ENCODE data around the gene COTL1. TPM values are rescaled to one million over a fixed set of nuclear protein-coding genes. Genes with fewer than 3 reads are reported as not detected.

COTL1 gene
- polyA plus RNA-seq, 4 donors, result 43.6 to 166 (median 94.3) TPM

GRCh38 chr16:84577034-84577803 lies 40.7 kb downstream of the COTL1 start:
- DNase-seq (no peak), FAIRE-seq (no peak)
- WGBS, 3 donors, result 40 to 73% (median 54%) methylated on average over 15 of the region's 15 CpGs
- no peak overlapping the region for H3K4me3 ChIP-seq (ENCODE audit: low read depth in 1 of 3, low read length in 3 of 3)
- H3K36me3 ChIP-seq (ENCODE audit: control insufficient read depth in 3 of 3, insufficient read depth in 2 of 3, low read depth in 1 of 3, low read length in 3 of 3), result peaks cover 0 to 25% (median 0%) of the 10 kb centered on the region in 3 donors
- no peaks in the 10 kb centered on the region for H3K9me3 ChIP-seq (ENCODE audit: control insufficient read depth in 2 of 2, insufficient read depth in 1 of 2, low read depth in 1 of 2, low read length in 1 of 2)
- H3K4me1 ChIP-seq (ENCODE audit: control insufficient read depth in 3 of 3, insufficient read depth in 2 of 3, low read depth in 1 of 3, low read length in 2 of 3), result no peaks in the 10 kb centered on the region
- H3K27me3 ChIP-seq (ENCODE audit: control insufficient read depth in 3 of 3, insufficient read depth in 3 of 3, low read length in 3 of 3), result no peaks in the 10 kb centered on the region
- no peak overlapping the region for H3K27ac ChIP-seq (ENCODE audit: low read depth in 1 of 3, low read length in 2 of 3)

GRCh38 chr16:84575914-84576313 lies 42.0 kb downstream of the COTL1 start:
- no peak overlapping the region for H3K27ac ChIP-seq (ENCODE audit: low read depth in 1 of 3, low read length in 2 of 3)
- no peaks in the 10 kb centered on the region for H3K4me1 ChIP-seq (ENCODE audit: control insufficient read depth in 3 of 3, insufficient read depth in 2 of 3, low read depth in 1 of 3, low read length in 2 of 3)
- no peaks in the 10 kb centered on the region for H3K27me3 ChIP-seq (ENCODE audit: control insufficient read depth in 3 of 3, insufficient read depth in 3 of 3, low read length in 3 of 3)
- FAIRE-seq, result no peak
- no peak for DNase-seq
- peaks cover 0 to 29% (median 0%) of the 10 kb centered on the region in 3 donors for H3K36me3 ChIP-seq (ENCODE audit: control insufficient read depth in 3 of 3, insufficient read depth in 2 of 3, low read depth in 1 of 3, low read length in 3 of 3)
- H3K4me3 ChIP-seq (ENCODE audit: low read depth in 1 of 3, low read length in 3 of 3), result no peak overlapping the region
- H3K9me3 ChIP-seq (ENCODE audit: control insufficient read depth in 2 of 2, insufficient read depth in 1 of 2, low read depth in 1 of 2, low read length in 1 of 2), result no peaks in the 10 kb centered on the region
- 86 to 91% (median 86%) methylated on average over 7 of the region's 7 CpGs for whole genome bisulfite sequencing, 3 donors

- 83 to 92% (median 87%) methylated on average over 12 of the region's 12 CpGs for WGBS, 3 donors
- DNase-seq (no peak), FAIRE-seq (no peak)
- peaks cover 0 to 1% (median 0%) of the 10 kb centered on the region in 3 donors for H3K4me1 ChIP-seq (ENCODE audit: control insufficient read depth in 3 of 3, insufficient read depth in 2 of 3, low read depth in 1 of 3, low read length in 2 of 3)
- H3K27ac ChIP-seq (ENCODE audit: low read depth in 1 of 3, low read length in 2 of 3), result no peak overlapping the region
- peaks cover 0 to 23% (median 0%) of the 10 kb centered on the region in 3 donors for H3K36me3 ChIP-seq (ENCODE audit: control insufficient read depth in 3 of 3, insufficient read depth in 2 of 3, low read depth in 1 of 3, low read length in 3 of 3)
- H3K4me3 ChIP-seq (ENCODE audit: low read depth in 1 of 3, low read length in 3 of 3), result no peak overlapping the region
- no peaks in the 10 kb centered on the region for H3K27me3 ChIP-seq (ENCODE audit: control insufficient read depth in 3 of 3, insufficient read depth in 3 of 3, low read length in 3 of 3)
- H3K9me3 ChIP-seq (ENCODE audit: control insufficient read depth in 2 of 2, insufficient read depth in 1 of 2, low read depth in 1 of 2, low read length in 1 of 2), result peaks cover 0 to 4% of the 10 kb centered on the region in 2 donors
These were observed 43.7 kb downstream of the COTL1 start for GRCh38 chr16:84574191-84574590.

DNA sequence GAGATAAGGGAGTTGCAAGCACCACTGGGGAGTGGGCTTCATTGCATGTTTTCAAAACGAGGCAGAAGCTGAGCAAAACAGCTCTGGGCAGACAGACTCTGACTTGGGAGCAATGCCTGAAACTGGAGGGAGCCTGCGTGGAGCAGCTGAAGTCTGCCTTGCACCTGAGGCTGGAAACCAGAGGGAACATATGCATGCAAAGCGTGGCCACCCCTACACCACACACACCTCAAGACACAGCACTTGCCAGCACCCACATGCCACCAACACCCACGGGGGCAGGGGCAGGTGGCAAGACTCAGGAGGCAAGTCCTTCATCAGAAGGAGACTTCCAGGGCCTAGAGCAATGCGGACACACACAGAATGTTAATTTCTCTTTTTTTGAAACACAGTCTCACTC lies 45.8 kb downstream of the COTL1 start:
- 48 to 74% (median 55%) methylated on average over 5 of the region's 5 CpGs for WGBS, 3 donors
- no peak for DNase-seq
- Histone ChIP-seq H3K4me1 (ENCODE audit: control insufficient read depth in 3 of 3, insufficient read depth in 2 of 3, low read depth in 1 of 3, low read length in 2 of 3) (peaks cover 0 to 14% (median 2%) of the 10 kb centered on the region in 3 donors), H3K9me3 (ENCODE audit: control insufficient read depth in 2 of 2, insufficient read depth in 1 of 2, low read depth in 1 of 2, low read length in 1 of 2) (peaks cover 0 to 7% of the 10 kb centered on the region in 2 donors), H3K36me3 (ENCODE audit: control insufficient read depth in 3 of 3, insufficient read depth in 2 of 3, low read depth in 1 of 3, low read length in 3 of 3) (peaks cover 0 to 23% (median 0%) of the 10 kb centered on the region in 3 donors), H3K27me3 (ENCODE audit: control insufficient read depth in 3 of 3, insufficient read depth in 3 of 3, low read length in 3 of 3) (no peaks in the 10 kb centered on the region), H3K4me3 (ENCODE audit: low read depth in 1 of 3, low read length in 3 of 3) (no peak overlapping the region), H3K27ac (ENCODE audit: low read depth in 1 of 3, low read length in 2 of 3) (no peak overlapping the region)
- no peak for FAIRE-seq

- FAIRE-seq (no peak), DNase-seq (no peak)
- Histone ChIP-seq H3K9me3 (ENCODE audit: control insufficient read depth in 2 of 2, insufficient read depth in 1 of 2, low read depth in 1 of 2, low read length in 1 of 2) (peaks cover 0 to 7% of the 10 kb centered on the region in 2 donors), H3K36me3 (ENCODE audit: control insufficient read depth in 3 of 3, insufficient read depth in 2 of 3, low read depth in 1 of 3, low read length in 3 of 3) (peaks cover 0 to 26% (median 0%) of the 10 kb centered on the region in 3 donors), H3K27ac (ENCODE audit: low read depth in 1 of 3, low read length in 2 of 3) (no peak overlapping the region), H3K4me1 (ENCODE audit: control insufficient read depth in 3 of 3, insufficient read depth in 2 of 3, low read depth in 1 of 3, low read length in 2 of 3) (peaks cover 2 to 17% (median 2%) of the 10 kb centered on the region in 3 donors), H3K4me3 (ENCODE audit: low read depth in 1 of 3, low read length in 3 of 3) (no peak overlapping the region), H3K27me3 (ENCODE audit: control insufficient read depth in 3 of 3, insufficient read depth in 3 of 3, low read length in 3 of 3) (no peaks in the 10 kb centered on the region)
- WGBS, 3 donors, result 94 to 96% (median 96%) methylated on average over 13 of the region's 13 CpGs
These were observed 46.4 kb downstream of the COTL1 start for GRCh38 chr16:84571506-84571905.

- DNase-seq (no peak), FAIRE-seq (no peak)
- peaks cover 0 to 32% (median 0%) of the 10 kb centered on the region in 3 donors for H3K36me3 ChIP-seq (ENCODE audit: control insufficient read depth in 3 of 3, insufficient read depth in 2 of 3, low read depth in 1 of 3, low read length in 3 of 3)
- H3K27me3 ChIP-seq (ENCODE audit: control insufficient read depth in 3 of 3, insufficient read depth in 3 of 3, low read length in 3 of 3), result no peaks in the 10 kb centered on the region
- H3K4me1 ChIP-seq (ENCODE audit: control insufficient read depth in 3 of 3, insufficient read depth in 2 of 3, low read depth in 1 of 3, low read length in 2 of 3), result peaks cover 2 to 23% (median 2%) of the 10 kb centered on the region in 3 donors
- WGBS, 3 donors, result 79 to 91% (median 83%) methylated on average over 14 of the region's 14 CpGs
- H3K27ac ChIP-seq (ENCODE audit: low read depth in 1 of 3, low read length in 2 of 3), result no peak overlapping the region
- H3K4me3 ChIP-seq (ENCODE audit: low read depth in 1 of 3, low read length in 3 of 3), result no peak overlapping the region
- peaks cover 0 to 7% of the 10 kb centered on the region in 2 donors for H3K9me3 ChIP-seq (ENCODE audit: control insufficient read depth in 2 of 2, insufficient read depth in 1 of 2, low read depth in 1 of 2, low read length in 1 of 2)
These were observed 47.0 kb downstream of the COTL1 start for GRCh38 chr16:84570739-84571403.

- Histone ChIP-seq H3K27me3 (ENCODE audit: control insufficient read depth in 3 of 3, insufficient read depth in 3 of 3, low read length in 3 of 3) (no peaks in the 10 kb centered on the region), H3K4me3 (ENCODE audit: low read depth in 1 of 3, low read length in 3 of 3) (no peak overlapping the region), H3K4me1 (ENCODE audit: control insufficient read depth in 3 of 3, insufficient read depth in 2 of 3, low read depth in 1 of 3, low read length in 2 of 3) (peaks cover 2 to 27% (median 2%) of the 10 kb centered on the region in 3 donors), H3K36me3 (ENCODE audit: control insufficient read depth in 3 of 3, insufficient read depth in 2 of 3, low read depth in 1 of 3, low read length in 3 of 3) (peaks cover 0 to 39% (median under 1%) of the 10 kb centered on the region in 3 donors), H3K9me3 (ENCODE audit: control insufficient read depth in 2 of 2, insufficient read depth in 1 of 2, low read depth in 1 of 2, low read length in 1 of 2) (peaks cover 0 to 7% of the 10 kb centered on the region in 2 donors), H3K27ac (ENCODE audit: low read depth in 1 of 3, low read length in 2 of 3) (peak overlapping the region; percentile 81 to 92 (median 84))
- WGBS, 3 donors, result 14 to 54% (median 35%) methylated on average over 9 of the region's 9 CpGs
- peak; percentile 89 to 94 for DNase-seq
- FAIRE-seq, result peak; percentile 72
These were observed 48.4 kb downstream of the COTL1 start for GRCh38 chr16:84569382-84569987.

DNA sequence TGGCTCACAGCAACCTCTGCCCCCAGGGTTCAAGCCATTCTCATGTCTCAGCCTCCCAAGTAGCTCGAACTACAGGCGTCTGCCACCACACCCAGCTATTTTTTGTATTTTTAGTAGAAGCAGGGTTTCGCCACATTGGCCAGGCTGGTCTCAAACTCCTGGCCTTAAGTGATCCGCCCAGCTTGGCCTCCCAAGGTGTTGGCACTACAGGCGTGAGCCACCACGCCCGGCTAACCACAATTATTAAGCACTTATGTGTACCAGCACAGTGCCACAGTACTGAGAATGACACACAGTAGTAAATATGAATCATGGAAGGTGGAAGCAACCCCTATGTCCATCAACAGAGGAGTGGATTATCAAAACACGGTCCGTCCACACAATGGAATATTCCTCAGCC lies 49.8 kb downstream of the COTL1 start:
- Histone ChIP-seq H3K27me3 (ENCODE audit: control insufficient read depth in 3 of 3, insufficient read depth in 3 of 3, low read length in 3 of 3) (no peaks in the 10 kb centered on the region), H3K4me1 (ENCODE audit: control insufficient read depth in 3 of 3, insufficient read depth in 2 of 3, low read depth in 1 of 3, low read length in 2 of 3) (peaks cover 2 to 27% (median 2%) of the 10 kb centered on the region in 3 donors), H3K27ac (ENCODE audit: low read depth in 1 of 3, low read length in 2 of 3) (peak overlapping the region in 2 of 3 donors; percentile 0 to 27), H3K9me3 (ENCODE audit: control insufficient read depth in 2 of 2, insufficient read depth in 1 of 2, low read depth in 1 of 2, low read length in 1 of 2) (peaks cover 0 to 7% of the 10 kb centered on the region in 2 donors), H3K4me3 (ENCODE audit: low read depth in 1 of 3, low read length in 3 of 3) (no peak overlapping the region), H3K36me3 (ENCODE audit: control insufficient read depth in 3 of 3, insufficient read depth in 2 of 3, low read depth in 1 of 3, low read length in 3 of 3) (peaks cover 0 to 41% (median 2%) of the 10 kb centered on the region in 3 donors)
- FAIRE-seq (no peak), DNase-seq (peak in 1 of 2 donors; percentile 55)
- WGBS, 3 donors, result 72 to 88% (median 73%) methylated on average over 9 of the region's 9 CpGs

Data from small intestine (tissue), 7 donors.